Skeletal muscle tissue (tissue), 4 donors: ENCODE results near the gene ADPRH. TPM values are rescaled to one million over a fixed set of nuclear protein-coding genes. Genes with fewer than 3 reads are reported as not detected.
"Not testable (repeated sequence)": the region's sequence is repeated elsewhere in the genome, so short reads cannot be mapped to it uniquely, and the experiment has no call there.

ENCODE experiments used
- H3K27ac ChIP-seq: one replicate; pipeline ENCODE4 v1.7.0; 2013; ENCODE audit warnings: mild to moderate bottlenecking, low read depth, low read length, inconsistent platforms
- H3K27me3 ChIP-seq, 3 donors: one replicate each; pipeline ENCODE4 v1.7.0; 2013; ENCODE audit warnings: low read length in 3 of 3; ENCODE audit not compliant: control insufficient read depth in 3 of 3, insufficient read depth in 3 of 3
- H3K36me3 ChIP-seq, 3 donors: one replicate each; pipeline ENCODE4 v1.7.0; 2013; ENCODE audit warnings: low read length in 3 of 3; ENCODE audit not compliant: control insufficient read depth in 3 of 3, insufficient read depth in 3 of 3
- H3K4me1 ChIP-seq, 3 donors: one replicate each; pipeline ENCODE4 v1.7.0; 2013; ENCODE audit warnings: low read length in 3 of 3, mild to moderate bottlenecking in 3 of 3; ENCODE audit not compliant: control insufficient read depth in 3 of 3, insufficient read depth in 3 of 3
- H3K4me3 ChIP-seq, 3 donors: one replicate each; pipeline ENCODE4 v1.7.0; 2013; ENCODE audit warnings: low read length in 3 of 3
- H3K9ac ChIP-seq, 3 donors: one replicate each; pipeline ENCODE4 v1.7.0; 2013; ENCODE audit warnings: low read length in 3 of 3, mild to moderate bottlenecking in 3 of 3, moderate library complexity in 2 of 3, low read depth in 1 of 3
- H3K9me3 ChIP-seq, 3 donors: one replicate each; pipeline ENCODE4 v1.7.0; 2013; ENCODE audit warnings: low read length in 3 of 3; ENCODE audit not compliant: control insufficient read depth in 3 of 3
- total RNA-seq: library from RNA; depleted of rRNA; stranded (reverse); fragments of >200 nt; gene quantifications from one replicate; pipeline ENCODE4 v1.2.3, GENCODE V29; 2014
- donor health status: Osteomylitis.

Gene ADPRH
- total RNA-seq, 1 donor from 2014 or later: 5.2 TPM

DNA sequence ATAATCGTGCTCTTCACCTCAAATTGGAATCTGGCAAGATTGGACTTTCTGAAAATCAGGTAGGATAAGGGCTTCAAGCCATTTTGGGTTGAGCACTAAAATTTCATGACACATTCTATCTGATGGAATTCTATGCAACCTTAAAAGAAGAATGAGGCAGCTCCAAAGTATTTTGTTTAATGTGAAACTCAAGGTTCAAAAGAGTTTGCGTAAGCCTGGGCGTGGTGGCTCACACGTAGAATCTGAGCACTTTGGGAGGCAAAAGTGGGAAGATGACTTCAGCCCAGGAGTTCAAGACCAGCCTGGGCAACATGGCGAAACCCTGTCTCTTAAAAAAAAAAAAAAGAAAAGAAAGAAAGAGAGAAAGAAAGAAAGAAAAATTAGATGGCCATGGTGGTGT lies 14.8 kb downstream of the ADPRH start:
- peaks cover 0 to 4% (median 1%) of the 10 kb centered on the region in 3 donors for H3K36me3 ChIP-seq
- H3K9me3 ChIP-seq: no peaks in the 10 kb centered on the region

DNA sequence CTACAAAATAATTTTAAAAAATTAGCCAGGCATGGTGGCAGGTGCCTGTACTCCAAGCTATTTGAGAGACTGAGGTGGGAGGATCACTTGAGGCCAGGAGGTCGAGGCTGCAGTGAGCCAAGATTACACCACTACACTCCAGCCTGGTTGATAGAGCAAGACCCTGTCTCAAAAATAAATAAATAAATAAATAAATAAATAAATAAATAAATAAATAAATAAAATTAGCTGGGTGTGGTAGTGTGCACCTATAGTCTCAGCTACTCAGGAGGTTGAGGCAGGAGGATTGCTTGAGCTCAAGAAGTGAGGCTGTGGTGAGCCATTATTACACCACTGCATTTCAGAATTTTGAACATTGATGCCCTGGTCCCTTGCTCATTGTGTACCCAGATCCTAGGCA lies 15.6 kb downstream of the ADPRH start:
- peak overlapping the region; percentile 85 for H3K27ac ChIP-seq
- H3K9me3 ChIP-seq, H3K4me3 ChIP-seq, H3K36me3 ChIP-seq, H3K9ac ChIP-seq, H3K27me3 ChIP-seq: not testable (repeated sequence)
- H3K4me1 ChIP-seq: peaks cover 32 to 43% (median 41%) of the 10 kb centered on the region in 3 donors

More for the DNA sequence above, 14.8 kb downstream of the ADPRH start:
- H3K9ac ChIP-seq: no peak overlapping the region
- H3K27me3 ChIP-seq: no peaks in the 10 kb centered on the region
- H3K4me1 ChIP-seq: peaks cover 29 to 37% (median 35%) of the 10 kb centered on the region in 3 donors
- H3K27ac ChIP-seq: no peak overlapping the region
- H3K4me3 ChIP-seq: no peak overlapping the region

DNA sequence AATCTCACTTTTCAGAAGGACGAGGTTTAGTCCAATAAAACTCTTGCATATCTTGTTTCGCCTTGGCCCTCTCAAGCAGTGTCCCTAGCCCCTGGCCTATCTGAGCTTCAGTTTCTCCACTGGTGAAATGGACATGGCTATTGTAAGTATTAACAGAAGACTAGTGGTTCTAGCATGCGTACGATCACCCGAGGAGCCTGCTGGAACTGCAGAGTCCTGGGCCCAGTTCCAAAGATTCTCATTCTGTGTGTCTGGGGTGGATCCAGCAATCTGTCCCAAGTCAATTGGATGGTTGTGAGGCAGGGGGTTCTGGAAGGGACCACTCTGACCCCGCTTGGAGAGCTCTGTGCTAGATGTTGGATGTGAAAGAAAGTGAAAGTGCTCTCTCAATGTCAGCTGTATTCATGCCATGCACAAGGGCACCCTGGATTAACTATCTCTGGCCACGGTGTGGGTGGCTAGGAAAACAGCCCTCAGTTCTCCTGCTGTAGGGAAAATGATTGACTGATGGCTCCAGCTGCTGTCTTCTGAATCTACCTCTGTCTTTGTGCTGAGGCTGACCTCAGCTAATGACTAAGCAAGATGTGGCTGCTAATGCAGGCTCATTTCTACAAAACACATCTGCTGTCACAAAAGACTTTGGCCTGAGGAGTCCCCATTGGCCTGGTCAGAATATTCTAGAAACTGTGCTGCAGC lies 16.5 kb downstream of the ADPRH start:
- no peaks in the 10 kb centered on the region for H3K27me3 ChIP-seq
- H3K4me1 ChIP-seq: peaks cover 32 to 44% (median 43%) of the 10 kb centered on the region in 3 donors
- H3K27ac ChIP-seq: peak overlapping the region; percentile 85
- H3K4me3 ChIP-seq: peak overlapping the region; percentile 57 to 71 (median 68)
- no peaks in the 10 kb centered on the region for H3K36me3 ChIP-seq
- no peaks in the 10 kb centered on the region for H3K9me3 ChIP-seq
- peak overlapping the region; percentile 51 to 78 (median 57) for H3K9ac ChIP-seq

DNA sequence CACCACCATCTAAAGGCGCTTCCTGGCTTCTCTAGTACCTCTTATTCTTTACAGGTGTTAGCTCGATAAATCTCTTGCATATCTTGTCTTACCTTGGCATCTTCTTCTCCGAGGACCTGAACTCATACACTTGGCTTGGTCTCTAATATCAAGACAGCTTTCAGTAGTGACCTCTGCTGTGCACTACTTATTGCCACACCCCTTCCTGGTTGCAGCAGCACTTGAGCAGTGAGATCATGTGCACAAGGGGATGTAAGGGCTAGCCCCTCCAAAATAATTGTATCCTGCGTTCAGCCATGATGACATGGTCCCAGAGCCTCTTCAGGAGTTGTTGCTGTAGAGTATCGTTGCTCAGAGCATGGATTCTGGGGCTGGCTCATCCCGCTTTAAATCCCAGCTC lies 17.1 kb downstream of the ADPRH start:
- peak overlapping the region in 2 of 3 donors; percentile 57 to 68 for H3K4me3 ChIP-seq

DNA sequence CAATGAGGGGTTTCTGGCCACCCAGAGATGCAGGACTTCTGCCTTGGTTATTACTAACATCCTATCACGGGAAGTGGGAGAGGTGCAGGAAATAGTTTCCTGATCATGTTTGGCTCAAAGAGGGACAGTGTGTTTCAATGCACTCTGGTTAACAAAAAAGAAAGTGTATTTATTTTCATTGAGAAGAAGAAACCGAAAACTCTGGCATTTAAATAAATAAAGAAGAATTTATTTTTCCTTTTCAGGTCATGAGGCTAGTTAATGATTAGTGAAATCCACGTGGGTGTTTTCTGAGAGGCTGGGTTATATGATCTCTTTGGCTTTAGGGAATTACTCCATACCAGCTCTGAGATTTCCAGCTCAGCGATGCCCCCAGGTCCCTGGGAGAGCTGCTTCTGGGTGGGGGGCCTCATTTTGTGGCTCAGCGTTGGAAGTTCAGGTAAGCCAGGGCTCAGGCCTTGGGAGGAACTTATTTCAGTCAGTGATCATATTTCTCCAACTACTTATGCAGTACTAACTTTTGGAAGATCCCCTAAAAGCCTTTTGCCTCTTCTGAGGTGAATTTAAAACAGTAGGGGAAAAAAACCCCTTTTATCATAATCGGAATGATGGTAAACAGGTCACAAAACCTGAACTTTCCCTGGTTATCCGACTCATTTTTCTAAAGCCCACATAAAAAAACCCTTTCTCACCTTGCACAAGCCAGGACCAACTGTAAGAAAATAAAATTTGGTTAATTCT lies 18.4 kb downstream of the ADPRH start, which contains the start of gene PLA1A:
Gene PLA1A, plus strand, starts transcription at position 338 of the 741 bp plus-strand sequence. Its CDS starts 29 bp downstream, at position 367.
- Histone ChIP-seq H3K27me3 (no peaks in the 10 kb centered on the region), H3K9ac (peak within 1 kb of the TSS in 1 of 3 donors; percentile 23)

More for the DNA sequence above, 17.1 kb downstream of the ADPRH start:
- Histone ChIP-seq H3K9ac (peak overlapping the region in 2 of 3 donors; percentile 51 to 78), H3K4me1 (peaks cover 32 to 50% (median 43%) of the 10 kb centered on the region in 3 donors), H3K9me3 (no peaks in the 10 kb centered on the region), H3K36me3 (no peaks in the 10 kb centered on the region), H3K27me3 (no peaks in the 10 kb centered on the region), H3K27ac (peak overlapping the region; percentile 85)

DNA sequence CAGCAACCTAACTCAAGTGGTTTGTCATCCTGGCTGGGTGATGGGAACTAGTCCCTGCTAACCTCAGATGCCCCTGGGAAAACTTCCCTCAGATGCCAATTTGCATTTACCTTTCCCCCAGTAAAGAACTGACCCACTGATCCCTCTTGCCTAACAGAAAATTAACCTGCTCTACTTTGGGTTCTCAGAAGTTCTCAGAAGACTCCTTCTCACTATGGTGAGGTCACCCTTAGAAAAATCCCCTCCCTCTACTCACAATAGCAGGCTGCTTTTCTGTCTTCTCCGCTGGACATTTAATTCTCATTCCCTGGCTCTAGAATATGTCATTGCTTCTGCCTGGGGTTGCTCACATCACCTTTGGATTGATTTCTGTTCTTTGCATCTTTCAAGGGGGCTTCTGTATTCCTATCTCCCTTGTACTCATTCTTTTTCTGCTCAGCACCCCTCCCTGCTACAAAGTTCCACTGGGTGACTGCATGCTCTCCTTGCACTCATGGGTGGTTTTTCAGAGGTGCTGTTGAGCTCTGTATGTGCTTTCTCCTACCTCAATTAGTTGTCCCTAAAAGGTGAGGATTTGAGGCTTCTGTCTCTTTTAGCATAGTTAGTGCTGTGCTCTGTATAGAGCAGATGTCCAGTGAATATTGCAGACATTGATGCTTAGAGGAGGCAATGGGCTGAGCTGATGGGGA lies 19.3 kb downstream of the ADPRH start:
- peak overlapping the region; percentile 5 for H3K27ac ChIP-seq
- no peak overlapping the region for H3K4me3 ChIP-seq
- peaks cover 32 to 51% (median 49%) of the 10 kb centered on the region in 3 donors for H3K4me1 ChIP-seq
- no peaks in the 10 kb centered on the region for H3K27me3 ChIP-seq
- H3K36me3 ChIP-seq: no peaks in the 10 kb centered on the region
- H3K9me3 ChIP-seq: no peaks in the 10 kb centered on the region
- no peak overlapping the region for H3K9ac ChIP-seq

More for the DNA sequence above, 18.4 kb downstream of the ADPRH start, which contains the start of gene PLA1A:
- no peak within 1 kb of the TSS for H3K4me3 ChIP-seq
- H3K27ac ChIP-seq: peak within 1 kb of the TSS; percentile 85
- peaks cover 32 to 51% (median 44%) of the 10 kb centered on the region in 3 donors for H3K4me1 ChIP-seq
- no peaks in the 10 kb centered on the region for H3K36me3 ChIP-seq
- no peaks in the 10 kb centered on the region for H3K9me3 ChIP-seq

DNA sequence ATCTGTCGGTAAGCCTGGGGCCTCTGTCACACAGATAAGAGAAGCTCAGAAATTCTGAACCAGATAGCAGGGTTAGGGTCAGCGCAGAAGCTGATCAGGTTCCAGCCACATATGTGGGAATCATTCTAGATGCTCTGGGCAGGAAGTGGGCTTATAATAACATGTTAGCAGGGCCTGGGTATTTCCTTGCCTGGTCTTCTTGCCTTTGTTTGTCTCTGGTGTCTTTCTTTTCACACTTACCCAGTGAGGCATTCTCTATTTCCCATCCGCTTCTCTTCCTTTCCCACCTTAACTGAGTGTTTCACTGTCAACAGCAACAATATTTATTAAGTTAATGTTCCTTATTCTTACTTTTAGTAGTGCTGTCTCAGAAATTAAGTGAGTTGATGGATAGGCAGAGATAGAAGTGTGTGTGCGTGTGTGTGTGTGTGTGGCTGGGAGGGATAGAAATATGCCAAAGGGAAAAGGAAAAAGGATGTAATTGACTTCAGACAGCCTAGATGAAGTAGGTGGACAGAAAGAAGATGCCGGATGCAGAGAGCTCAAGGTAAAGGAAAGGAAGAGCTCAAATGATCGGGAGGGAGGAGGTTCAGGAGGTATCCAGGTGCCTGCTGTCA lies 20.4 kb downstream of the ADPRH start:
- no peaks in the 10 kb centered on the region for H3K27me3 ChIP-seq
- peaks cover 32 to 51% (median 49%) of the 10 kb centered on the region in 3 donors for H3K4me1 ChIP-seq
- H3K9ac ChIP-seq: no peak overlapping the region
- H3K9me3 ChIP-seq: no peaks in the 10 kb centered on the region
- H3K4me3 ChIP-seq: no peak overlapping the region
- H3K36me3 ChIP-seq: no peaks in the 10 kb centered on the region
- H3K27ac ChIP-seq: no peak overlapping the region

DNA sequence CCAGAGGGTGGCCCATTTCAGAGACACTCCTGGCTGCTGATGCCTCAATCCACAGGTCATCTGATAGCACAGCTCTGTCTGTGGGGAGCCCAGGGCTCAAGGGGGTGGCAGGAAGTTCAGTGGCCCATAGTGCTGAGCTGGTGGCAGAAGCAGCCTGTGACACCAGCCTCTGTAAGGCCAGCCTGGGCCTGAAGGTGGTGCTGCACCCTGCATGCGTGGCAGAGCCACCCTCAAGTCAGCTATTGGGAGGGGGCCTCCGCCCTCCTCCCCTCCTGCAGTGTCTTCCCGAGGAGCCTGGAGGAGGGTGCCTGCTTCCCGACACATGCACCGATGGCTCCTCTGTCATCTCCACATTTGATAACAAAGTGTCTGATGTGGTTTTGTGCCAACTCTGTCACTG lies 21.4 kb downstream of the ADPRH start:
- no peaks in the 10 kb centered on the region for H3K27me3 ChIP-seq
- no peak overlapping the region for H3K4me3 ChIP-seq
- peaks cover 28 to 45% (median 42%) of the 10 kb centered on the region in 3 donors for H3K4me1 ChIP-seq
- H3K9ac ChIP-seq: no peak overlapping the region
- H3K27ac ChIP-seq: no peak overlapping the region
- H3K36me3 ChIP-seq: no peaks in the 10 kb centered on the region
- H3K9me3 ChIP-seq: no peaks in the 10 kb centered on the region

DNA sequence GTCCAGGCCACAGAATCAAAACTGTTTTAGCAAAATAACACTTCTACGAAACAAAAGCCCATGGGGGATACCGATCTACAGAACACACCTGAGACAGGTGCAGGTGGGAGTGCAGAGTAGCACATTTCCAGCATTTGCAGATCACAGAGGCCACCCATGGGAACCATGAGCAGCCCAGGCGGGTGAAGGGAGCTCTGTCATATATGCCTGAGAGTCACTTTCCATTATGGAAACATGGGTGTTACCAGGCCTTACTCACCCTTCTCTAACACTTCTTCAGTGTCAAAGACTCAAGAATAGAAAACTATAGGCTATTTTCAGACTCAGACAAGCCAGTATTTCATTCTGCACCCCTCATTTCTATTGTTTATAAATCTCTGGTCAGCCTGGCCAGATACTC lies 21.9 kb downstream of the ADPRH start:
- no peak overlapping the region for H3K27ac ChIP-seq
- H3K4me1 ChIP-seq: peaks cover 23 to 41% (median 38%) of the 10 kb centered on the region in 3 donors
- no peaks in the 10 kb centered on the region for H3K9me3 ChIP-seq
- no peaks in the 10 kb centered on the region for H3K27me3 ChIP-seq
- no peaks in the 10 kb centered on the region for H3K36me3 ChIP-seq
- H3K4me3 ChIP-seq: no peak overlapping the region
- no peak overlapping the region for H3K9ac ChIP-seq
